GM21529 (cell line): ENCODE data around the gene CNTNAP2.

Source experiments
- ATAC-seq: cut with Tn5 transposase; IDR thresholded peaks from one replicate; pipeline ENCODE4 v1.9.1; 2021; ENCODE audit not compliant: unreplicated experiment

CNTNAP2 gene

GRCh38 chr7:146554556-146554955, 438.0 kb downstream of the CNTNAP2 start:
- ATAC-seq = no peak

GRCh38 chr7:146557971-146558469, 441.4 kb downstream of the CNTNAP2 start:
- no peak for ATAC-seq

- ATAC-seq = no peak
These were observed 449.3 kb downstream of the CNTNAP2 start for GRCh38 chr7:146565872-146566271.

GRCh38 chr7:146575903-146576302, 459.3 kb downstream of the CNTNAP2 start:
- ATAC-seq = no peak

GRCh38 chr7:146591976-146592375, 475.4 kb downstream of the CNTNAP2 start:
- ATAC-seq = no peak

GRCh38 chr7:146606628-146607027, 490.0 kb downstream of the CNTNAP2 start:
- no peak for ATAC-seq

GRCh38 chr7:146619641-146620040, 503.0 kb downstream of the CNTNAP2 start:
- no peak for ATAC-seq

GRCh38 chr7:146626912-146627311, 510.3 kb downstream of the CNTNAP2 start:
- ATAC-seq = no peak

GRCh38 chr7:146635205-146636032, 518.8 kb downstream of the CNTNAP2 start:
- no peak for ATAC-seq

- ATAC-seq = no peak
These were observed 519.4 kb downstream of the CNTNAP2 start for GRCh38 chr7:146636033-146636356.

GRCh38 chr7:146636581-146636980, 520.0 kb downstream of the CNTNAP2 start:
- ATAC-seq = no peak

GRCh38 chr7:146639291-146639690, 522.7 kb downstream of the CNTNAP2 start:
- no peak for ATAC-seq

- ATAC-seq = no peak
These were observed 524.9 kb downstream of the CNTNAP2 start for GRCh38 chr7:146641491-146641890.

GRCh38 chr7:146645383-146645976, 528.9 kb downstream of the CNTNAP2 start:
- no peak for ATAC-seq

GRCh38 chr7:146647445-146647844, 530.8 kb downstream of the CNTNAP2 start:
- no peak for ATAC-seq

GRCh38 chr7:146652176-146652575, 535.6 kb downstream of the CNTNAP2 start:
- ATAC-seq = no peak

GRCh38 chr7:146654048-146654447, 537.4 kb downstream of the CNTNAP2 start:
- ATAC-seq = no peak

- ATAC-seq = no peak
These were observed 539.6 kb downstream of the CNTNAP2 start for GRCh38 chr7:146655928-146656797.

- no peak for ATAC-seq
These were observed 540.4 kb downstream of the CNTNAP2 start for GRCh38 chr7:146656988-146657387.

- no peak for ATAC-seq
These were observed 542.0 kb downstream of the CNTNAP2 start for GRCh38 chr7:146658604-146659003.

GRCh38 chr7:146659732-146660131, 543.1 kb downstream of the CNTNAP2 start:
- no peak for ATAC-seq

- no peak for ATAC-seq
These were observed 544.2 kb downstream of the CNTNAP2 start for GRCh38 chr7:146660839-146661238.
